Central memory CD8-positive, alpha-beta T cell (primary cell): ENCODE measurements around the gene ARMCX1.
"Not testable (repeated sequence)": the region's sequence is repeated elsewhere in the genome, so short reads cannot be mapped to it uniquely, and the experiment has no call there.

ENCODE experiments used
- ATAC-seq: fragments of 150-1000 bp; cut with Tn5 transposase; replicated peaks from 2 replicates; pipeline ENCODE4 v1.10.0; 2022; ENCODE audit warnings: mild to moderate bottlenecking, moderate FRiP score, moderate number of reproducible peaks; ENCODE audit not compliant: poor library complexity, severe bottlenecking; ENCODE audit errors: extremely low read depth
- DNase-seq, 2 donors: peaks; one replicate each; pipeline ENCODE4 v3.0.0; 2021; ENCODE audit warnings: low spot score in 2 of 2
- H3K27ac Mint-ChIP-seq: one replicate; pipeline ENCODE4 v1.8.0; 2022; ENCODE audit warnings: low read depth, mild to moderate bottlenecking, moderate library complexity, mixed read lengths
- H3K27me3 Mint-ChIP-seq: one replicate; pipeline ENCODE4 v1.8.0; 2022; ENCODE audit warnings: mixed read lengths
- H3K36me3 Mint-ChIP-seq: one replicate; pipeline ENCODE4 v1.8.0; 2022; ENCODE audit warnings: mild to moderate bottlenecking, moderate library complexity, mixed read lengths; ENCODE audit not compliant: insufficient read depth
- H3K4me1 Mint-ChIP-seq: one replicate; pipeline ENCODE4 v1.8.0; 2022; ENCODE audit warnings: mixed read lengths
- H3K4me3 Mint-ChIP-seq: one replicate; pipeline ENCODE4 v1.8.0; 2022; ENCODE audit warnings: mild to moderate bottlenecking, moderate library complexity, mixed read lengths
- H3K9me3 Mint-ChIP-seq: one replicate; pipeline ENCODE4 v1.8.0; 2022; ENCODE audit warnings: mixed read lengths

Gene ARMCX1

DNA sequence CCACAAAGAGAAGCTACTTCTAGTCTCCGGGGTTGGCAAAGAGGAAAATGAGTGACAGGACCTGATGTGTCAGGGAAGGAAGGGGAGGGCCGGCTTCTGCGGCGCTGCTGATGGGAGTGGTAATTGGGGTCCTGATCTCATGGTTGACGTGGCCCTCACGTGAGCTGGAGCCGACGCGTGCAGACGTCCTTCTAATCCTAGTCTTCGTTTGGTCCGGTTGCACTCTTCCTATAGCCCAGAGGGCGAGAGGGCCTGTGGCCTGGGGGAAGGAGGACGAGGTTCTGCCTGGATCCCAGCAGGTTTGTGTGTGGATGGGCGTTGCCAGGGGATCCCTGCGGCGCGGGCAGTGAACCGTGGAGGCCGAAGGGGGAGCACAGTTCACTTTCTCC is at the start of gene ARMCX1:
Gene ARMCX1, plus strand, starts transcription at position 186 of the 389 bp plus-strand sequence. CDS start 2,384 bp downstream, outside the sequence.
- Mint-ChIP-seq H3K4me3 (peak within 1 kb of the TSS; percentile 66), H3K27me3 (peaks cover 27% of the 10 kb centered on the region), H3K36me3 (peaks cover 3% of the 10 kb centered on the region), H3K9me3 (no peaks in the 10 kb centered on the region), H3K4me1 (peaks cover 7% of the 10 kb centered on the region), H3K27ac (no peak within 1 kb of the TSS)
- ATAC-seq (no peak), DNase-seq (no peak)

DNA sequence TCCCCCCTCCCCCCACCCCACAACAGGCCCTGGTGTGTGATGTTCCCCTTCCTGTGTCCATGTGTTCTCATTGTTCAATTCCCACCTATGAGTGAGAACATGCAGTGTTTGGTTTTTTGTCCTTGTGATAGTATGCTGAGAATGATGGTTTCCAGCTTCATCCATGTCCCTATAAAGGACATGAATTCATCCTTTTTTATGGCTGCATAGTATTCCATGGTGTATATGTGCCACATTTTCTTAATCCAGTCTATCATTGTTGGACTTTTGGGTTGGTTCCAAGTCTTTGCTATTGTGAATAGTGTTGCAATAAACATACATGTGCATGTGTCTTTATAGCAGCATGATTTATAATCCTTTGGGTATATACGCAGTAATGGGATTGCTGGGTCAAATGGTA is 47.4 kb upstream of the ARMCX1 start:
- H3K36me3 Mint-ChIP-seq, H3K27ac Mint-ChIP-seq, H3K9me3 Mint-ChIP-seq, DNase-seq, H3K4me1 Mint-ChIP-seq, H3K4me3 Mint-ChIP-seq, ATAC-seq, H3K27me3 Mint-ChIP-seq: not testable (repeated sequence)

DNA sequence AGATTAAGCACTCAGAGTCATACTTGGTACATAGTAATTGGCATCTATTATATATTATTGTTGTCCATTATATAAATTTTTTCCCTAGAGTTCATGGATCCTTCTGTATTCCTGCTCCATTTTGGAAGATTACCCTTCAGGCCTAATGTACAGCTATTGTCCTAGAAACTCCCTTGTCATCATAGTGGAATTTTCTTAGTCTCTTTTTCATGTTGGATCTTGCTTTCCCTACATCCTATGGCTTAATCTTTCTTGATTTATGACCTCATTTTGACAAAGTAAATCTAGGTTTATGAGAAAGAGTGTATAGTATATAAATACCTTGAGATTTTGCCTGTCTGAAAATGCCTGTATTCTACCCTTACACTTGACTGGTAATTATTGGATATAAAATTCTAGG is 43.0 kb upstream of the ARMCX1 start:
- Mint-ChIP-seq H3K4me3 (no peak overlapping the region), H3K9me3 (no peaks in the 10 kb centered on the region), H3K36me3 (no peaks in the 10 kb centered on the region), H3K27ac (no peak overlapping the region), H3K4me1 (no peaks in the 10 kb centered on the region), H3K27me3 (no peaks in the 10 kb centered on the region)
- DNase-seq: no peak
- no peak for ATAC-seq

DNA sequence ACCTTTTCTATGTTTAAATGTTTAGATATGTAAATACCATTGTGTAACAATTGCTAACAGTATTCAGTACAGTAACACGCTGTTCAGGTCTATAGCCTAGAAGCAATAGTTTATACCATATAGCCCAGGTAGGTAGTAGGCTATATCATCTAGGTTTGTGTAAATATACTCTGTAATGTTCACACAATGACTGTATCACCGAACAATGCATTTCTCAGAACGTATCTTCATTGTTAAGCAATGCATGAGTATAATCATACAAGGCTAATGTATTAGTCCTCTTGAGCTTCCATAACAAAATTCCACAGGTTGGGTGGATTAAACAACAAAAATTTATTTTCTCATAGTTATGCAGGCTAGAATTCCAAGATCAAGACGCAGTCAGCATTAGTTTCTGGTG is 42.4 kb upstream of the ARMCX1 start:
- Mint-ChIP-seq H3K9me3 (no peaks in the 10 kb centered on the region), H3K4me3 (no peak overlapping the region), H3K36me3 (no peaks in the 10 kb centered on the region), H3K27ac (no peak overlapping the region), H3K27me3 (no peaks in the 10 kb centered on the region), H3K4me1 (no peaks in the 10 kb centered on the region)
- DNase-seq: no peak
- ATAC-seq: no peak

DNA sequence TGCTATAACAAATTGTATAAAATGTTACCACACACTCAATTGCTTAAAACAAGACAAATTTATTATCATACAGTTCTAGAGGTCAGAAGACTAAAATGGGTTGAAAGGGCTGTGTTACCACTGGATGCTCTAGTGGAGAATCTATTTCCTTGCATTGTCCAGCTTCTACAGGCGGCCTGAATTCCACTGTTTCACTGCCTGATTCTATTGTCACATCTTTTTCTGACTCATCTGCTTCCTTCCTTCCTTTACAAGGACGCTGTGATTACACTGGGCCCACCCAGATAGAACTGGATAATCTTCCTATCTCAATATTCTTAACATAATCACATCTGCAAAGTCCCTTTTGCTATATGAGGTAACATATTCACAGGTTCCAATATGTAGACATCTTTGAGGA is 19.4 kb upstream of the ARMCX1 start:
- Mint-ChIP-seq H3K27ac (no peak overlapping the region), H3K9me3 (no peaks in the 10 kb centered on the region), H3K4me3 (no peak overlapping the region), H3K36me3 (no peaks in the 10 kb centered on the region), H3K27me3 (no peaks in the 10 kb centered on the region), H3K4me1 (no peaks in the 10 kb centered on the region)
- ATAC-seq (no peak), DNase-seq (no peak)

DNA sequence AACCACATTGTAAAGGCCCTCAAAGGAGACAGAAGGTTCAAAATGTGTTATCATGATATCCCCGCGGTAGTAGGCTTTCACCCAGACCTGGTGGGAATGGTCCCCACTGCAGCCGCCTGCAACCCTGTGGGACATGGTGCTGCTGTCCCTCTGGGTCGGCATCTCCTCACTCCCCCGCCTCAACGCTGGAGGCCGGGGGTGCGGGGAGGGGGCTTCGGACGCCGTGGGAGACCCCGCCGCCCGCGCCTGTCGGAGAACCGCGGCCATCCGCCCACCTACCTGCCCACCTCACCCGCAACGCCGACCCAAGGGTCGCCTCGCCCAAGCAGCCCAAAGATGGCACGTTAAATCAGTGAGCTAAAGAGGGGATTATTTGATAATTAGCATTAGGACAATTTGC is 11.2 kb upstream of the ARMCX1 start:
- no peak for ATAC-seq
- no peak for DNase-seq
- H3K27me3 Mint-ChIP-seq: no peaks in the 10 kb centered on the region
- H3K4me1 Mint-ChIP-seq: no peaks in the 10 kb centered on the region
- H3K27ac Mint-ChIP-seq: no peak overlapping the region
- no peaks in the 10 kb centered on the region for H3K36me3 Mint-ChIP-seq
- H3K9me3 Mint-ChIP-seq: no peaks in the 10 kb centered on the region
- H3K4me3 Mint-ChIP-seq: no peak overlapping the region

DNA sequence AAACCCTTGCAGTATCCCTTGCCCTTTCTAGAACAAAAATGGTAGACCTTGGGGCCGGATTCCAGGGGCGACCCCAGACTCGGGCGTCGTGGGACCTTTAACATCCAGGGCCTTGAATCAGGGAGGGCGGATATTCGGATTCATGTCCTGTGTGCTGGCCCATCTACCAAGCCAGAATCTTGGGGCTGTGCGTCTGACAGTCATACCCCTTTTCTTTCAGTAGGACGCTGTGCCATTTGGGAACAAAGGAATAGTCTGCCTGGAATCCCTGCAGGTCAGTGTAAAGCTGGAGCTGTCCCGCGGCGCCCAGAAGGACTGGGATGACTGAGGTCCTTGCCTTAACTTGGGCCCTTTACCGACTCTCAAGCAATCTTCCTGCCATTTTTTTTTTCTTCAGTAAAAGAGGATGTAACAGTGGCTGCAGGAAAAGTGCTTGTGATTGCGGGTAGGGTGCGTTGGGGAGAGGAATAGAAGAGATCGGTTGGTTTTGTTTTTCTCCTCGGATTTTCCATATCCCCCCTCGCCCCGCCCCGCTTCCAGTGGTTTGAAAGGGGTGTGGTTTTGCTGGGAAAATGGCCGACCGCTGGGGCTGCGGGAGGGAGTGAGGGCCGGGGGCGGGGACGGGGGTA is 518 bp downstream of the ARMCX1 start:
- no peak overlapping the region for H3K27ac Mint-ChIP-seq
- peaks cover 3% of the 10 kb centered on the region for H3K36me3 Mint-ChIP-seq
- peaks cover 27% of the 10 kb centered on the region for H3K27me3 Mint-ChIP-seq
- no peaks in the 10 kb centered on the region for H3K9me3 Mint-ChIP-seq
- ATAC-seq (no peak), DNase-seq (no peak)
- H3K4me1 Mint-ChIP-seq: peaks cover 7% of the 10 kb centered on the region
- H3K4me3 Mint-ChIP-seq: peak overlapping the region; percentile 66

DNA sequence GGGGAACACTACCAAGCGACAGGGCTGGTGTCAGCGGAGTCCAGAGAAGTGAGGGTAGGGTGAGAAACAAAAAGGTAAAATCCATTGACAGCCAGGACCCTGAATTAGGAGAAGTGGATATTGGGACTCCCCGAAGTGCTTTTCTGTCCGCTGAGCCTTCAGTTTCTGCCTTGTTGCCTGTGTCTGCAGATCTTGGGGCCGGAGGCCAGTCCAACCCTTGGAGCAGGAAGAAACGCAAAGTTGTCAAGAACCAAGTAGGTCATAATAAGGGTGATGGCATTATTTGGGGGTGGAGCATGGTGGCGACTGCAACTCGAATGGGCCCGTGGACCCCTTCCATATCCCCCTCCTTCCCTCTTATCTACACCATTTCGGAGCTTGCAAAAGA is 1.0 kb downstream of the ARMCX1 start:
- Mint-ChIP-seq H3K27ac (no peak overlapping the region), H3K27me3 (peaks cover 27% of the 10 kb centered on the region), H3K36me3 (peaks cover 3% of the 10 kb centered on the region), H3K4me3 (no peak overlapping the region), H3K9me3 (no peaks in the 10 kb centered on the region), H3K4me1 (peaks cover 7% of the 10 kb centered on the region)
- ATAC-seq: no peak
- DNase-seq: no peak

DNA sequence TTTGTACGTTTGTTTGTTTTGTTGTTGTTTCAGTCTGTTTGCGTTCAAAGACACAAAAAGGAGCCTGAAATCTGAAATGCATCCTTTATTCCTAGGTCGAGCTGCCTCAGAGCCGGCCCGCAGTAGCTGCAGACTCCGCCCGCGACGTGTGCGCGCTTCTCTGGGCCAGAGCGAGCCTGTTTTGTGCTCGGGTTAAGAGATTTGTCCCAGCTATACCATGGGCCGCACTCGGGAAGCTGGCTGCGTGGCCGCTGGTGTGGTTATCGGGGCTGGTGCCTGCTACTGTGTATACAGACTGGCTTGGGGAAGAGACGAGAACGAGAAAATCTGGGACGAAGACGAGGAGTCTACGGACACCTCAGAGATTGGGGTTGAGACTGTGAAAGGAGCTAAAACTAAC is 2.4 kb downstream of the ARMCX1 start:
- peaks cover 3% of the 10 kb centered on the region for H3K36me3 Mint-ChIP-seq

DNA sequence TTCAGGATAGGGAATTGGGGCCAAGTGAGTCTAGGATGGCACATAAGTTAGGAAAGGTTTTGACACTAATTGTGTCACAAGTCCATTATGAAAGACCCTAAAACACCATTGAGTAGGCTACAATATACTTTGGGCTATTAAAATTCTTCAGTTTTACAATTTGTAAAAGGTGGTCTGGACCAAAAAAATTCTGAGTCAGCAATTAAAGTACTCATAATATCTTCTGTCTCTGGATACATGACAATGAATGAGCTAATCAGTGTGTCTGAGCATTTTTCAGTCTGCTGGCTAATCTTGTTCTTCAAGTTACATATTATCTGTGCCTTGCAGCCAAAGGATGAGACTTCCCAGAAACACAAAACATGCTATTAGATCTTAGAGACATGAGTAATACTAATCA is 14.3 kb downstream of the ARMCX1 start:
- H3K4me1 Mint-ChIP-seq: no peaks in the 10 kb centered on the region
- H3K9me3 Mint-ChIP-seq: no peaks in the 10 kb centered on the region
- DNase-seq (no peak), ATAC-seq (no peak)
- no peaks in the 10 kb centered on the region for H3K36me3 Mint-ChIP-seq
- H3K4me3 Mint-ChIP-seq: no peak overlapping the region
- no peak overlapping the region for H3K27ac Mint-ChIP-seq
- peaks cover 26% of the 10 kb centered on the region for H3K27me3 Mint-ChIP-seq

More for the DNA sequence above, 2.4 kb downstream of the ARMCX1 start:
- DNase-seq (no peak), ATAC-seq (no peak)
- no peaks in the 10 kb centered on the region for H3K9me3 Mint-ChIP-seq
- peaks cover 27% of the 10 kb centered on the region for H3K27me3 Mint-ChIP-seq
- H3K27ac Mint-ChIP-seq: no peak overlapping the region
- no peak overlapping the region for H3K4me3 Mint-ChIP-seq
- peaks cover 7% of the 10 kb centered on the region for H3K4me1 Mint-ChIP-seq

DNA sequence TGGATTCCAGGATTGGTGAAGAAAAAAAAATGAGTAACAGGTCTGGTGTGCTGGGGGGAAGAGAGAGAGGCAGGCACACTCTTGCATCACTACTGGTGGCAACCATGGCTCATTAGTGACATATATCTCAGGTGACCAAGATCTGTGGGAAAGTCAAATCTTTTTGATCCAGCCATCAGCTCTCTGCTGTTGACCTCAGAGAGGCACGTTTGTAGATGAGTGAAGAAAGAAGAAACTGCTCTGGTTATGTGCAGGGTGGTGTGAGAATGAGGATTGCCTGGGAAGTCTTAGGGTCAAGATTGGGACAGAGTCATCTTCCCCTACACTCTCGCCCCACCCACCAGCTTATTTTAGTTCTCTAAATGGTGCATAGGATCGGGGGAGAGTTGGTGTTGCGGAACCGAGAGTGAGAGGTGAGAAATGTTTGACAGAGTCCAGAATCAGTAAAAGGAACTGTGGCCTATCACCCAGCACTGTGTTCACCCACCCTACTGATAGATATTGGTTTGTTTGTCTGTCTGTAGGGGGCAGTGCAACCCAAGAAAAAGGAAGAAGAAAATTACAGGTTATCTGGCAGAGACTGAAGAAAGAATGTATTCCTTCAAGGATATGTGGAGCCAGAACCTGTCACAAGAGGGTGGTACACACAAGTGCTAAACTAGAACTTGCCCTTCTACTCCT is 45.5 kb downstream of the ARMCX1 start:
- no peak overlapping the region for H3K27ac Mint-ChIP-seq
- ATAC-seq: peak; percentile 56
- H3K27me3 Mint-ChIP-seq: peaks cover 39% of the 10 kb centered on the region
- H3K4me1 Mint-ChIP-seq: no peaks in the 10 kb centered on the region
- peaks cover 2% of the 10 kb centered on the region for H3K36me3 Mint-ChIP-seq
- no peak overlapping the region for H3K4me3 Mint-ChIP-seq
- no peaks in the 10 kb centered on the region for H3K9me3 Mint-ChIP-seq
- DNase-seq: peak in 1 of 2 donors; percentile 25

DNA sequence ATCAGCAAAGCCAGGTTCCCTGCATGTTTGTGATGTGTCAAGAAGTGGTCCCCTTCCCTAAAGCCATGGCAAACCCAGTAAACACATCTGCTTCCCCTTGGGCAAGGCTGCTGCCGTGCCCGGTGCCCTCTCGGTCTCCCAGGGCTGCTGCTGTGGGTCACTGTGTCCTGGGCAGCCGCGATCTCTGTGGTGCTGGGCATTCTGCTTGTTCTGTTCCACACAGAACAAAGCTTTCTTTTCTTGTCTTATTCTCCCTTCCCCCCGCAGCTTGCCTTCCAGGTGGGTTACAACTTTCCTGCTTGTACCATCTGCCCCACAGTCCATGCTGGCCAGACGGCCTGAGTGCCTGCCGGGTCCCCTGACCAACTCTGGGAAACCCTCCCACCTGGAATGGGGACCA is 49.2 kb downstream of the ARMCX1 start:
- not testable (repeated sequence) for H3K4me1 Mint-ChIP-seq, H3K36me3 Mint-ChIP-seq, H3K9me3 Mint-ChIP-seq, H3K27ac Mint-ChIP-seq, DNase-seq, ATAC-seq, H3K4me3 Mint-ChIP-seq
- peaks cover 25% of the 10 kb centered on the region for H3K27me3 Mint-ChIP-seq

DNA sequence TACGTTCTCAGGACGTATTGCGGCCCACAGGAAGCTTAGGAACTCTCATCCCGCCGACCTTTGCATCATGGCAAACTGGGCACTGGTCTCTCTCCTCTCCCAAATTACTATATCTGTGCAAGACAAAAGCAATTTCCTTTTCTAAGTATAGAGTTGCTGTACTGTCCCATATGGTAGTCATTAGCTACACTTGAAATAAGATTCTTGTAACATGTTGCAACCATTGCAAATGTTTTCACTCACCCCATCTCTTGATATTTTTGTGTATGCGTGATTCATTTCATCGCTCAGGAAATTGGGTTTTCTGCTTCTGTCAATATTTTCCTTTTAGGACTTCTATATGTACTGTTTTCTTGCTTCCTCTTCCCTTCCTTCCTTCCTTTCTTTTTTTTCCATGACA is 51.7 kb downstream of the ARMCX1 start:
- Mint-ChIP-seq H3K4me3 (no peak overlapping the region), H3K4me1 (no peaks in the 10 kb centered on the region), H3K9me3 (no peaks in the 10 kb centered on the region), H3K36me3 (no peaks in the 10 kb centered on the region), H3K27me3 (peaks cover 3% of the 10 kb centered on the region), H3K27ac (no peak overlapping the region)
- no peak for ATAC-seq
- DNase-seq: no peak
